Thyroid gland (tissue), 4 donors: Measurements from ENCODE around the gene POLR2A.

Experiments
- POLR2A ChIP-seq, 2 donors: fragments of 450-650 bp; IDR thresholded peaks; one replicate each; pipeline ENCODE4 v1.6.1; 2017; ENCODE audit warnings: antibody characterized with exemption in 2 of 2, mild to moderate bottlenecking in 2 of 2, moderate library complexity in 1 of 2
- TF ChIP-seq, protein P1 (sequence below), 6 experiments: fragments of 200-600 bp in 3 of 6; fragments of 450-650 bp in 3 of 6; sonication (generic) in 3 of 6; IDR thresholded peaks; one replicate each; pipeline ENCODE4 v1.5.1; 2016 to 2019; ENCODE audit warnings: antibody characterized with exemption in 6 of 6, mild to moderate bottlenecking in 2 of 6, inconsistent platforms in 1 of 6, moderate library complexity in 1 of 6

DNA sequence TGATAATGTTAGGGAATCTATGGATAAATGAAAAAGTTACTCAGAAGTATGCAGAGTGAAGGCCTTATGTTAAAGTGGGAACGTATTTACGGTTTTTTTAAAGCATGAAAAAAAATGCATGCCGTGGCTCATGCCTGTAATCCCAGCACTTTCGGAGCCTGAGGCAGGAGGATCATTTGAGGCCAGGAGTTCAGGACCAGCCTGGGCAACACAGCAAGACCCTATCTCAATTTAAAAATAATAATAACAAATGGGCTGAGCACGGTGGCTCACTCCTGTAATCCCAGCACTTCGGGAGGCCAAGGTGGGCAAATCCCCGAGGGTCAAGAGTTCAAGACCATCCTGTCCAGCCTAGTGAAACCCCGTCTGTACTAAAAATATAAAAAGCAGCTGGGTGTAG is 6.0 kb downstream of the POLR2A start:
- TF ChIP-seq, protein P1, sequence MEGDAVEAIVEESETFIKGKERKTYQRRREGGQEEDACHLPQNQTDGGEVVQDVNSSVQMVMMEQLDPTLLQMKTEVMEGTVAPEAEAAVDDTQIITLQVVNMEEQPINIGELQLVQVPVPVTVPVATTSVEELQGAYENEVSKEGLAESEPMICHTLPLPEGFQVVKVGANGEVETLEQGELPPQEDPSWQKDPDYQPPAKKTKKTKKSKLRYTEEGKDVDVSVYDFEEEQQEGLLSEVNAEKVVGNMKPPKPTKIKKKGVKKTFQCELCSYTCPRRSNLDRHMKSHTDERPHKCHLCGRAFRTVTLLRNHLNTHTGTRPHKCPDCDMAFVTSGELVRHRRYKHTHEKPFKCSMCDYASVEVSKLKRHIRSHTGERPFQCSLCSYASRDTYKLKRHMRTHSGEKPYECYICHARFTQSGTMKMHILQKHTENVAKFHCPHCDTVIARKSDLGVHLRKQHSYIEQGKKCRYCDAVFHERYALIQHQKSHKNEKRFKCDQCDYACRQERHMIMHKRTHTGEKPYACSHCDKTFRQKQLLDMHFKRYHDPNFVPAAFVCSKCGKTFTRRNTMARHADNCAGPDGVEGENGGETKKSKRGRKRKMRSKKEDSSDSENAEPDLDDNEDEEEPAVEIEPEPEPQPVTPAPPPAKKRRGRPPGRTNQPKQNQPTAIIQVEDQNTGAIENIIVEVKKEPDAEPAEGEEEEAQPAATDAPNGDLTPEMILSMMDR (IDR thresholded peaks at IDR 0.05): no peak
- TF ChIP-seq POLR2A (IDR thresholded peaks at IDR 0.05): no peak
